HG03460 (cell line): ENCODE measurements around the gene C17orf100.

Experiments
- ATAC-seq: cut with Tn5 transposase; IDR thresholded peaks from one replicate; pipeline ENCODE4 v1.9.1; 2021; ENCODE audit not compliant: unreplicated experiment

Gene C17orf100

DNA sequence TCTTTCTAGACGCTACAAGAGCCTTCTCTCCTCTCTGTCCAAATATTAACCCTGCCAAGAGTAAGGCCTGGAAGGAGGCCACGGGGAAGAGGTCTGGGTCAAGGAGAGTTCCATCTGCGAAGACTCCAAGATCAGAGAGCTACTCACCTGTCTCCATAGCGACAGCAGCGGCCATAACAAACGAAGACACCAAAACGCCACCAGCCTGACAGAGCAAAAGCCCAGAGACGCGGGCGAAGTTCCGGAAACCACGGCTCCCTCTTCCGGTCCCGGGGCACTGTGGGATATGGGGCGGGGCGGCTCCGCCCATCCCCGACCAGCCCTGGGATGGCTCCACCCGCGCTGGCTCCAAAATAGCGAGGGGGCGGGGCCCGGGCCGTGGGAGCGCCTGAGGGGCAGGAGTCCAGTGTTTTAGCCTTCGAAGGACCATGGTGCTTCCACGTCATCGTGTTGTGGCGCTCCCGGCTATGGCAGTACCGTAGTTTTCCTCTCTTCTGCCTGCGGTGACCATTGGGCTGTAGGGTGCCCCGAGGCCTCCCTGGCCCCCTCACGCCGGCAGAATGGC is at the start of gene C17orf100, which contains the start of gene MED31:
TSS of gene C17orf100 (plus strand) at position 409 of the 565 bp plus-strand sequence. CDS start at position 561, 152 bp downstream.
TSS of gene MED31 (minus strand) at position 252 of the 565 bp plus-strand sequence. CDS start at position 175, 77 bp downstream.
- peak; percentile 90 for ATAC-seq

DNA sequence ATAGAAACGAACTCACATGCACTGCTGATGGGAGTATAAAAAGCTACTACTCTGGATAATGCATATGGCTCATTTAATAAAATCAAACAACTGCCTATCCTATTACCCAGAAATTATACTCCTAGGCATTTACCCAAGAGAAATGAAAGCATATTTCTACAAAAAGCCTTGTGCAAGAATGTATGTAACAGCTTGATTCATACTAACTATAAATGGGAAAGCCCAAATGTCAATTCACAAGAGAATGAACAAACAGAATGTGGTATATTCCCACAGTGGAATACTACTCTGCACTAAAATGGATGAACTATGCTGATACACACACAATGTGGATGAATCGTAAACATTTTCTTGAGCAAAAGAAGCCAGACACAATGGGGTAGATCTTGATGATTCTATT is 49.4 kb upstream of the C17orf100 start:
- no peak for ATAC-seq

DNA sequence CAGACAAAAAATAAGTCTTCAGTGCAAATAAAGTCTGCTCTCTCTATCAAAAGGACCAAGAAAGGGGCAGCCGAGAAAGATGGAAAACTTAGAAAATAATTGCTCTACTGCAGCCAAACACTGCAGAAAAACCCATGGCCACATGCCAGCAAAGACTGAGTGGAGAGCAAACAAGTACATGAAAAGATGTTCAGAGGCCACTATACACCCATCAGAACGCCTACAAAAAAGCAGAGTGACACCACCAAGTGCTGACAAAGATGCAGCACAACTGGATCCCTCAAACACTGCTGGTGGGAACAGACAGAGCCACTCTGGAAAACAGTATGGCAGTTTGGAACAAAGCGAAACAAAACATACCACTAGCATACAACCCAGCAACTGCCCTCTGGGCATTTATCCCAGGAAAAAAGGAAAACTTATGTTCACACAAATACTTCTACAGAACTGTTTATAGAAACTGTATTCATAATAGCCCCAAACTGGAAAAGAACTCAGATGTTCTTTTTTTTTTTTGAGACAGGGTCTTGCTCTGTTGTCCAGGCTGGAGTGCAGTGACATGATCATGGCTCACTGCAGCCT is 47.7 kb upstream of the C17orf100 start:
- ATAC-seq: no peak

DNA sequence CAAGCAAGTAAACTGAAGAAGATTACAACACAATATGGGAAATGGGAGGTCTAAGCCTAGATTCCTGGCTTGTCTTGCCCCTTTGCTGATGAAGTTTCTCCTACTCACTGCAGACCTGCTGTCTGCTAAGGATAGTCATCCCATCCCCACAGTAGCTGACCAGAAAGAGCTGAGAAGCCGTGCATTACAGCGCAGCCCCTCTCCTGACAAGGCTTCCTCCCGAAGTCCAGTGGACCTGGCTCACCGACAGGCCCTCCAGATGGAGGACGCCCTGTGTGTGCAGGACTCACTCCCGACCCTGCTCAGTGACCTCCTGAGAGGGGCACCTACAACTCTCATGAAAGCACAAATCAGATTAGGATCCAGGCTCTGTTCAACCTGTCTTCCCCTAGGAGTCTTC is 46.4 kb upstream of the C17orf100 start:
- no peak for ATAC-seq

DNA sequence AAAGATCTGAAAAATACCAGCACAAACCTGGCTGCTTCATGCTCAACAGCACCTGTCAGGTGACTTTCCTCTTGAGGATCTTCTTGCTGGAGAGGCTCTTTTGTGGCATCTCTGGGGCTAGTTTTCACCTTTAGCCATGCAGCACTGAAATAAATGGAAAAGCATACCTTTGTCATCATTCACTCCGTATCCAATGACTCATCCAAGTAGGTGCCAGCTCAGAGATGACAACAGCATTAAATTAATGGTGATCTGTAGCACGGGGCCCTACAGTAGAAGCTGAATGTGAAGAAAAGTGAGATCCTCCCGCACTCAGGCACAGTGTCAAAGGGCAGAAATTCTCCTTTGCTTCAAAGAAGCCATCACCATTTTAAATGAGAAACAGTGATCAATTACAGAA is 43.2 kb upstream of the C17orf100 start:
- no peak for ATAC-seq

DNA sequence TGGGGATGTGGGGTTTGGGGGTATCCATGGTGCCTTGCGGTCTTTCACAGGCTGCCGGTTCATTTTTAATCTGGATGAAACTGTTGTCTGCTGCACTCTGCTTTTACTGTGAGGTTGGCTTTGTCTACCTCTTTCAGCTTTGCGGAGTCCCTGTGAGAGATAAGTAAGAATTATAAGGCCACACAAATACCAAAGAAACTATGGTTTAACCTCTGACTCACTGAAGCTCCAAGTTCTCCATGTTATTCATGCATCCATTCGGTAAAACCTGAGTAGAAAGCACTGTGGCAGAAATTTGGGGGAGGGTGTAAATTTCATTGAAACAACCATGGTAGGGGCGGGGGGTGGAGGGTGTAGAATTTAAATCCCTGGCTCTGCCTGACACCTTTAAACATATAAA is 41.6 kb upstream of the C17orf100 start:
- no peak for ATAC-seq

DNA sequence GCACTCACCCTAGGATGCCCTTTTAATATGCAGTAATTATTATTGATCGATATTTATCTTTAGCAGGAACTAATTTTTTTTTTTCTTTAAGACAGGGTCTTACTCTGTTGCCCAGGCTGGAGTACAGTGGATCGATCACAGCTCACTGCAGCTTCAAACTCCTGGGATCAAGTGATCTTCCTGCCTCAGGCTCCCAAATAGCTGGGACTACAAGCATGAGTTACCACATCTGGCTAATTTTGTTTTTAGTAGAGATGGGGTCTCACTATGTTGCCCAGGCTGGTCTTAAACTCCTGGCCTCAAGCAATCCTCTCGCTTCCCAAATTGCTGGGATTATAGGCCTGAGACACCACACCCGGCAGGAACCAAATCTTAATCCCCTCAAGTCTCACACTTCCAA is 40.3 kb upstream of the C17orf100 start:
- ATAC-seq: no peak

DNA sequence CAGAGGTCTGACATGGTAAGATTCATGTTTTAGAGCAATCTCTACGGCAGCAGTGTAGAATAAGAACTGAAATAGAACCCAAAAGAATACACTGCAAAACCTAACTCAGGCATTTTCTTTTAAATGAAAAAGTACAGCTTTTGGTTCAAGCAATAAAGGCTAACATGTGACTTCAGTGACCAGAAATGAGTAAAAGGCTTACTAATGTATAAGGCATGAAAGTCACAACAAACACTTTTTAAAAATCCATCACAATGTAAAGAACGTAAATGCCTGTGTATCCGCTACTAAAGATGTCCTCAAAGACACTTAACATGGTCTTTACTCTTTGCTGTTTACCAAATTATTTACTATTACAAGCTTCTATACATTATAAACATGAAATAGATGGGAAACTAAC is 27.6 kb upstream of the C17orf100 start:
- no peak for ATAC-seq

DNA sequence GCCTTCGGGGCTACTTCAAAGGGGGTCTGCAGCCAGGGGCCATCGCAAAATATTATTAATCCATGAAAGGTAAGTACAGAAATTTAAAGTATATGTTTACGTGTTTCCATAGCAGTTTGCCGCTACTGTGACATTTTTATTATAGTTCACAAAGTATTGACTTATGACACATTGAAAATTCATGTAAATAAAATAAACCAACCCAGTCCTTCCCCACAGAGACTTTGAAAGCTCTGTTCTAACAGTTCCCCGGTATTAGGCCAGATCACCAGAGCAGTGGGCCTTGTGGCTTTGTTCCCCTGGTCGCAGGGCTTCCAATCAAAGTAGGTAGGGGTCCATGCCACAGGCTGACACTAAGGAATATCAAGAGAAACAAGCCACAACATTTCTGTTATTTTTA is 24.9 kb upstream of the C17orf100 start:
- no peak for ATAC-seq

DNA sequence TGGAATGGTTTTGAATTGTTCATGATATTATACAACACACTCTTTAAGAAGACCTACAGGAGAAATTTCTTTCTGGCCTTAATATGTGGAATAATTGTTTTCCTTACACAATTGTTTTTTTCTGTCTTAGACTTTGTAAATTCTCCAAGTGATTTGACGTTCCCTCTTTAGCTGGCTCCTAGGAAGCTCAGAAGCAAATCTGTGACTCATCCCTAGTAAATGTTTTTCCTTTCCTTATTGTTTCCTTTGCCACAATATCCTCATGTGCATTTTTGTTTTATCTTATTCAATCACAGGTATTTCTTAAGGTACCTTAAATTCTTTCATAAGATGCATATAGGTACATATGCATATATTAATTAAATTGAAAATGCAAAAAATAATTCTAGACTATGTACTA is 24.5 kb upstream of the C17orf100 start:
- ATAC-seq: no peak

DNA sequence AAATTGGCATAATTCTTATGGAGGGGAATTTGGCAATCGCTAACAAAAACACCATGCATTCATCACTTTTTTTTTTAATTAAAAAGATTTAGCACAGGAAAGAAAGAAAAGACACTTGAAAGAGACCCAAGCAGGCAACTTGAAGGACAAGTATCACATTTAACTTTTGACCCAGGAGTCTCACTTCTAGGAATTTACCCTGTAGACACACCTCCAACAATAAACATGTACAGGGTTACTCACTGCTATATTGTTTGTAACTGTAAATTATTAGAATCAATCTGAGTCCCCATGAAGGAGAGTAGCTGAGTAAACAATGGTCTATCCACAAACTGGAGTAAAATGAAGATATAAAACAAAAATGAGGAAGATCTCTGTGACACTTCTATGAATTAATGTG is 21.2 kb upstream of the C17orf100 start:
- ATAC-seq: no peak

DNA sequence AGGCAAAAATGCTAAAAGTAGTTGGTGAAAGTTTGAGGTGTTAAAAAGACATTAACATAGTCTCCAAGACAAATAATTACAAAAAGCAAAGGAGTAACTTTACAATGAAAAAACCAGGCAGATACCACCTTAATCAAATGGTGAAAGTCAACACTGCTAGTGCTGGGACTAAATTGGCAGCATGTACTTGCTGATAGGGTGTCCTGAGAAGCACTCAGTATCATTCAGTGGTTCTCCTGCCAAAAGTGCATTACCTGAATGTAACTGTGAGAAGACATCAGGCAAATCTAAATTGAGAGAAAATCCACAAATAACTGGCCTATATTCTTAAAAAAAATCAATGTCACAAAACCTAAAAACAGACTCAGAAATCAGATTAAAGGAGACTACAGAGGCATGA is 19.0 kb upstream of the C17orf100 start:
- no peak for ATAC-seq

DNA sequence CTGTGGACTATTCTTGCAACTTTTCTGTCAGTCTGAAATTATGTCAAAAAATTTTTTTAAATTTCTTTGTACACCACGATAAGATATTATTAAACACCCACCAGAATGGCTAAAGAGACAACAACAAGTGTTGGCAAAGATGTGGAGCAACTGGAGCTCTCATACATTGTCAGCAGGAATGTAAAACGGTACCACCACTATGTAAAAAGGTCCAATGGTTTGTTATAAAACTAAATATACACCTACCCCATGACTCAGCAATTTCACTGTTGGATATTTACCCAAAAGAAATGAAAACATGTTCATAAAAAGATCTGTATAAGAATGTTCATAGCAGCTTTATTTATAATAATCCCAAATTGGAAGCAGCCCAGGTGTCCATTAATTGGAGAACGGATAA is 18.3 kb upstream of the C17orf100 start:
- no peak for ATAC-seq

DNA sequence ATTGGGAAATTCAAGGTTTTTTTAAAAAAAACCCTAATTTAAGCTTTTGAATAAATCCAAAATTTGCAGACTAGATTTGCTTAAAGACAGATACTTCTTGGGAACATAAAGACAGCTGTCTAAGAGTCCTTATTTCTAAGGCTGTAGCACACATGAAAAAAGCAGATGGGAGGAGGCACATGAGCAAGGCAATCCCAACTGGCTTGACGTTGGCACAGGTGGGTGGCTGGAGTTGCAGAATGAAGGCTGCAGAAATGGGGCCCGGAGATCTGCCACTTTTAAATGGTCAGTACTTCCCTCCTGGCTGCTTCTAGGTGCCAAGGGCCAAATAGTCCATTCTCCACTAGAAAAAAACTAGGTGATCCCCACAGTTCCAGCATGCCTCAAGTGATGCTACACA is 15.5 kb upstream of the C17orf100 start:
- no peak for ATAC-seq

DNA sequence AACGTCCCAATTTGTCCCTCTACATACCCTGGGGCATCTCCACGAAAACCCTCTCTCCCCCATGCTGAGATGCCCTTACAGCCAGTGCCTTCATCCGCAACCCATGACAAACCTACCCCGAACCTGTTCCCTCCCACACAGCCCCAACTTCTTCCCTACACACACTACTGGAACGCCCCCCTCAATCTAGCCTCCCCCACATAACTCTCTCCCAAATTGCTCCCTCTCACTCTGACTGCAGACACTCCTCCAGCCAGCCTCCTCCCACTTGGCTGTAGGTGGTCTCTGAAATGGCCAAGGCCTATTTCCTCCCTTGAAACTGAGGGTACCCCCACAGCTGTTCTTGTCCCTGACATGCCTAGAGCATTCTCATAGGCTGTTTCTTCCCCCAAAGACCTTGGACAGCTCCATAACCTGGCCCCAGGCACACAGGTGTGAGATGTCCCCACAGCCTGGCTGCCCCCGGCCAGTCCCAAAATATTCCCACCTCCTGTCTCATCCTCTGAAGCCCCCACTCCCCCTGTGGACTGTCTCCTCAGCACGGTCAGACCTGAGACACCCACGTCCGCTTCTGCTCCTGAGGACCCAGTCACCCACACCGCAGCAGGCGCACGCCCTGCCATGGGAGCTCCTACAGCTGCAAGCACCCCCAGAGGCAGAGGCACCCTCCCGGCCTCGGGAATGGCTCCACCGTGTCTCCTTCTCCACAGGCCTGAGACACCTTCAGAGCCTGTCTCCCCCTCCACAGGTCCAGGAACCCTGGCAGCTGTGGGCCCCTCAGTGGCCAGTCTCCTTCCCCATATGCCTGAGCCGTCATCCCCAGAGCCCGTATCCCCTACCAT is 14.7 kb upstream of the C17orf100 start:
- ATAC-seq: no peak

DNA sequence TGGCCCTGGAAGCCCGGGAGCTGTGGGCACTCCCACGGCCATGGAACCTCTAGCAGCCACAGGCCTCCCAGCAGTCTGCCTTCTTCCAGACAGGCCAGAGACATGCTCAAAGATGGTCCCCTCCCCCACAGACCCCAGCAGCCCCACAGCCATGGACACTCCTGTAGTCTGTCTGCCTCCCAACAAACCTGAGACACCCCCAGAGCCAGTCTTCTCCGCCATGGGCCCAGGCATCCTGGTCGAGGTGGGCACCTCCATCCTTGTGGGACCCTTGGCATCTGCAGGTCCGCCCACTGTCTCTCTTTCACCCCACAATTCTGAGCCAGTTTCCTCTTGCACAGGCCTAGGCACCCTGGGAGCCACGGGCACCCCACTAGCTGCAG is 14.1 kb upstream of the C17orf100 start:
- ATAC-seq: no peak

DNA sequence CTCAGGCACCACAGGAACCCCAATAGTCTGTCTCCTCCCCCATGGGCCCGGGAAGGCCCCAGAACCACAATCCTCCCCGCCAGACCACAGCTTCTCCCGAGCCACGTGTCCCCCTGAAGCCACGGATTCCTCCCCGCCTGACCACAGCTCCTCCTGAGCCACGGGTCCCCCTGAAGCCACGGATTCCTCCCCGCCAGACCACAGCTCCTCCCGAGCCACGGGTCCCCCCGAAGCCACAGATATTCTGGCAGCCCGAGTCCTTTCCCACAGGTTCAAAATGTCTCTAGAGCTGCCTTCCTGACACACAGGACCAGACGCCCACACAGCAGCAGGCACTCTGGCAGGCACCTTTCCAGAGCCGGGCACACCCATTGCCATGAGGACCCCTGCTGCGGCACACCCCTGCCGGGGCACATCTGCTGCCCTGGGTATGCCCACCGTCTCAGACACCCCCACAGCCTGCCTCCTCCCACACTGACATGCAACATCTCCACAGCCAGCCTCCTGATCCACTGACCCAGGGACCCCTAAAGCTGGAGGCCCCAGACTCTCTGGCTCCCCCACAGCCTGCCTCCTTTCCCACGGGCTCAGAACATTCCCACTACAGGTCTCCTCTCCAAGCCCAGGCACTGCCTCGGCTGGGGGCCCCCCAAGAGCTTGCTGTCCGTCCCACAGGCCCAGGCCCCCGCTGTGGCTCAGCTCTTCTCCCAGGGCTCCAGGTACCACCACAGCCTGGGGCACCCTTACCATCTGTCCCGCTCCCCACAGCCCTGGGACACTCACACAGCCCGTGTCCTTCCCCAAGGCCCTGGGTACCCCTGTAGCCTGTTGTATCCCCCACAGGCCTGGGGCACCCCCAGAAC is 13.3 kb upstream of the C17orf100 start:
- ATAC-seq: no peak

DNA sequence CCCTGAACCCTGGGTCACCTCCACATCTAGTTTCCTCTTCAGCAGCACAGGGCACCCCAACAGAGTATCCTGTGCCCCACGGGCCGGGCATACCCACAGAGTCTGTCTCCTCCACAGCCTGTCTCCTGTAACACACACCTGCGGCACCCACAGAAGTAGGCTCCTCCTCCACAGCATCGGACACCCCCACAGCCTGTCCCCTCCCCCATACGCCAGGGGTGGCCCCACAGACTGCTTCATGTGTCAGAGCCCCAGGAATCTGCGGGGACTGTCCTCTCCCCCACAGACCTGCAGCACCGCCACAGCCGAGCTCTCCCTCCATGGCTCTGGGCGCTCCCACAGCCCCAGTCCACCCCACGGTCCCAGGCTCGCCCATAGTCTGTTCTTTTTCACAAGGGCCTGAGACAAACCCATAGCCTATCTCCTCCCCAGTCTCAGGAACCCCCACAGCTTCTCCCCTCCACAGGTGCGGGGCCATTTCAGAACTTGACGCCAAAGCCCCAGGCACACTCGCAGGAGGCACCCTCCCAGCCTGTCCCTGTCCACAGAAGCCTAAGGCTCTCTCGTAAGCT is 12.5 kb upstream of the C17orf100 start:
- ATAC-seq: no peak

DNA sequence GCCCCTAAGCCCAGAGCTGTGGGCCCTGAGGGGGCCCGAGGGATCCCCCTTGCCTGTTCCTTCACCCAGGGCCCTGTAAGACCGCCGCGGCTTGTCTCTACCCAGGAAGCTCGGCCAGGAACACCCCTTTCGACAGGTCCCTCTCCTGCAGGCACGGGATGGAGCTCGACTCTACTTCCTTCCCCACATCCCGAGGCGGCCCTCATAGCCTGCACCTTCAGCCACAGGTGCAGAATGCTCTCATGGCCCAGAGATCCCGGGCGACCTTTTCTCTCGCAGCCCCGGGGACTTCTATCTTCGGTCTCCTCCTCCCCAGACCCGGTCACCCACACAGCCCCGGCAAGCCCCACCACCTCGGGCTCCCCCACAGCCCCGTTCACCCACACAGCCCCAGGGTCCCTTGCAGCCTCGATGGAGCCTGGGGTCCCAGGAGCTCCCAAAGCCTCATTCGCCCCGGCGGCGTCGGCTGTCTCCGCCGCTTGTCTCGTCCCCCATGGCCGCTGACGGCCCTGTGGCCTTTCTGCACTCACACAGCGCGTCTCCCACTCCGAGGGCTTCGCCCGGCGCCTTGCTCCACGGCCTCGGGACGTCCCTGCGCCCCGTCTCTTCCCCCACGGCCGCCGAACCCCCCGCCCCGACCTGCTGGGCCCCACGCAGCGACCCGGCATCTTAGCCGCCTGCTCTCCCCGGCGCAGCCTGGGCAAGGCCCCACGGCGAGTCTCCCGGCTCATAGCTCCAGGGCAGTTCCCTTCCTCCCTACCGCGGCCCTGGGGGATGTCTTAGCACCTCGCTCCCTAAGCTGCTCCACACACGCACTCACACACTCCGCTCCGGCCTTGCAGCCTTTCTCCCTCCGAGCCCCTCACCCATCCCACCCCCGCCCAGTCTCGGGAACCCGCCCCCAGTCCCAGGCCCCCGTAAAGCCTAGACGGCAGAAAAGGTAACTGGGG is 11.7 kb upstream of the C17orf100 start:
- peak; percentile 4 for ATAC-seq
